Thyroid gland (tissue), 4 donors: ENCODE measurements around the gene SFSWAP.

Source experiments
- CTCF ChIP-seq, 6 experiments: fragments of 200-600 bp in 3 of 6; fragments of 450-650 bp in 3 of 6; sonication (generic) in 3 of 6; IDR thresholded peaks; one replicate each; pipeline ENCODE4 v1.5.1; 2016 to 2019; ENCODE audit warnings: antibody characterized with exemption in 6 of 6, mild to moderate bottlenecking in 2 of 6, inconsistent platforms in 1 of 6, moderate library complexity in 1 of 6
- POLR2A ChIP-seq, 2 donors: fragments of 450-650 bp; IDR thresholded peaks; one replicate each; pipeline ENCODE4 v1.6.1; 2017; ENCODE audit warnings: antibody characterized with exemption in 2 of 2, mild to moderate bottlenecking in 2 of 2, moderate library complexity in 1 of 2

- TF ChIP-seq POLR2A (IDR thresholded peaks at IDR 0.05) (no peak), CTCF (IDR thresholded peaks at IDR 0.05) (no peak)
These were observed 75.0 kb downstream of the SFSWAP start for GRCh38 chr12:131785763-131786330.
